K562 (cell line): ENCODE results near the gene KRT222. TPM values are rescaled to one million over a fixed set of nuclear protein-coding genes. Genes with fewer than 3 reads are reported as not detected.

Experiments used
- ATAC-seq: fragments of 200-7000 bp; cut with Tn5 transposase; 3 replicates; pipeline ENCODE4 v1.9.1; 2020; ENCODE audit warnings: moderate library complexity
- BruUV-seq: library from RNA; stranded (reverse); fragments of 400-500 nt; replicated peaks from 2 replicates; lab custom pipeline; 2021; lab: Mats Ljungman, UMichigan
- CTCF ChIA-PET: fragments of 300-600 bp; formaldehyde crosslinking; extraction: SDS; loops from one replicate; lab custom pipeline; 2021; ENCODE audit warnings: low intra/inter-chr PET ratio; lab: Yijun Ruan, JAX
- POLR2A ChIA-PET: fragments of 300-600, 350-650 bp; sonication (Branson Sonifier 250); formaldehyde crosslinking; extraction: SDS; loops from one replicate; lab custom pipeline; 2021; ENCODE audit warnings: antibody characterized with exemption, inconsistent platforms; lab: Yijun Ruan, JAX
- DNase-seq, 4 experiments: peaks; one replicate each; pipeline versions ENCODE4 v3.0.0 to v3.0.0-alpha.2; 2011 to 2018; ENCODE audit warnings: low spot score in 3 of 4, mixed read lengths in 3 of 4; ENCODE audit errors: extremely low read depth in 1 of 4
- FAIRE-seq: peaks from 2 replicates; lab custom pipeline; 2011; peaks lifted over from hg19 to GRCh38; lab: Jason Lieb, UNC
- H2AFZ ChIP-seq: 2 replicates; pipeline ENCODE4 v1.6.0; 2011; ENCODE audit warnings: low read depth, low read length, control low read depth, inconsistent platforms
- H3K27ac ChIP-seq: fragments of 200-600 bp; 3 replicates; pipeline ENCODE4 v1.8.0; 2011; ENCODE audit warnings: low read depth, mild to moderate bottlenecking, control low read depth, inconsistent platforms, low read length, moderate library complexity, mixed read lengths; ENCODE audit errors: extremely low read depth
- H3K27me3 ChIP-seq, 2 experiments: fragments of 300-600 bp in 1 of 2; 2 replicates in 1 of 2; 3 replicates in 1 of 2; pipeline versions ENCODE4 v1.6.0 to v1.8.0; 2011; ENCODE audit warnings: inconsistent platforms in 2 of 2, low read length in 2 of 2, mild to moderate bottlenecking in 1 of 2, mixed read lengths in 1 of 2, moderate library complexity in 1 of 2; ENCODE audit not compliant: control insufficient read depth in 2 of 2, insufficient read depth in 2 of 2
- H3K36me3 ChIP-seq: fragments of 300-600 bp; 3 replicates; pipeline ENCODE4 v1.8.0; 2011; ENCODE audit warnings: mild to moderate bottlenecking, low read length, inconsistent platforms; ENCODE audit not compliant: control insufficient read depth, insufficient read depth
- H3K4me1 ChIP-seq, 2 experiments: fragments of 200-600 bp in 1 of 2; replicated peaks in 1 of 2; 2 replicates in 1 of 2; 3 replicates in 1 of 2; pipeline versions ENCODE4 v1.5.1 to v1.8.0; 2011; ENCODE audit warnings: inconsistent platforms in 2 of 2, low read length in 2 of 2, mild to moderate bottlenecking in 1 of 2, mixed read lengths in 1 of 2, moderate library complexity in 1 of 2; ENCODE audit not compliant: control insufficient read depth in 2 of 2, insufficient read depth in 2 of 2
- H3K4me2 ChIP-seq: 2 replicates; pipeline ENCODE4 v1.6.1; 2011; ENCODE audit warnings: low read length, control low read depth, inconsistent platforms, mixed read lengths; ENCODE audit not compliant: insufficient read depth
- H3K4me3 ChIP-seq: fragments of 200-600 bp; sonication (generic), shearing (Covaris generic); 2 replicates; pipeline ENCODE4 v1.5.1; 2016; ENCODE audit warnings: control low read depth, inconsistent platforms
- H3K79me2 ChIP-seq: fragments of 200-600 bp; 3 replicates; pipeline ENCODE4 v1.8.0; 2011; ENCODE audit warnings: low read length, inconsistent platforms; ENCODE audit not compliant: control insufficient read depth, insufficient read depth
- H3K9ac ChIP-seq, 2 experiments: 2 replicates each; pipeline versions ENCODE4 v1.6.0 to v1.6.1; 2011; ENCODE audit warnings: low read depth in 2 of 2, low read length in 2 of 2, control low read depth in 1 of 2, inconsistent platforms in 1 of 2, mild to moderate bottlenecking in 1 of 2, mixed read lengths in 1 of 2; ENCODE audit not compliant: insufficient read depth in 1 of 2
- H3K9me1 ChIP-seq: one replicate; pipeline ENCODE4 v1.6.0; 2011; ENCODE audit warnings: inconsistent platforms, mild to moderate bottlenecking, low read length, moderate library complexity; ENCODE audit not compliant: control insufficient read depth, insufficient read depth
- H3K9me3 ChIP-seq: replicated peaks from 2 replicates; pipeline ENCODE4 v1.5.1; 2011; ENCODE audit warnings: low read depth, low read length, inconsistent platforms; ENCODE audit not compliant: control insufficient read depth, insufficient read depth
- H4K20me1 ChIP-seq: replicated peaks from 2 replicates; pipeline ENCODE4 v1.6.1; 2011; ENCODE audit warnings: low read length, inconsistent platforms, mixed read lengths; ENCODE audit not compliant: control insufficient read depth, insufficient read depth
- EP300 ChIP-seq: IDR thresholded peaks from 2 replicates; pipeline ENCODE4 v1.6.1; 2012; ENCODE audit warnings: low read length, improper control_type of control experiment
- MEIS2 ChIP-seq: fragments of 450-650 bp; IDR thresholded peaks from 2 replicates; pipeline ENCODE4 v1.6.1; 2014; ENCODE audit warnings: mild to moderate bottlenecking; ENCODE audit not compliant: partially characterized antibody
- WGBS: fragments of 100-300 bp; shearing (Covaris generic); methylation state at CpG from one replicate; pipeline ENCODE4 v1.1.6; 2016; ENCODE audit warnings: low coverage, mixed read lengths; ENCODE audit not compliant: insufficient coverage; ENCODE audit errors: missing lambda C conversion rate; 5-methylcytosine and 5-hydroxymethylcytosine counted together
- in situ Hi-C: fragments of 300-500 bp; cut with MboI; formaldehyde crosslinking; loops from 4 replicates; pipeline ENCODE4 v1.15.0; 2018; ENCODE audit warnings: inconsistent platforms, mixed read lengths
- intact Hi-C: fragments of 100-400 bp; cut with micrococcal nuclease; formaldehyde crosslinking; loops from 2 replicates; pipeline ENCODE4 v1.14.2; 2022
- polyA plus RNA-seq, 8 experiments: library from polyadenylated mRNA; depleted of rRNA in 4 of 8; stranded (reverse) in 5 of 8; unstranded in 3 of 8; fragments of >200 nt; fragmentation: Nextera tagmentation in 2 of 8; fragmentation: Illumina TruSeq in 1 of 8; extraction: Ambion mirVana in 2 of 8; extraction: Trizol in 1 of 8; gene quantifications; 2 replicates each; pipeline versions ENCODE4 v1.2.1 to v1.2.3, GENCODE V29; 2011 to 2014; ENCODE audit warnings: inconsistent platforms in 1 of 8, missing spikeins in 1 of 8
- total RNA-seq, 7 experiments: library from RNA; depleted of rRNA in 6 of 7; stranded (reverse); fragments of >200 nt in 6 of 7; fragmentation: Illumina TruSeq in 2 of 7; extraction: Trizol in 2 of 7; gene quantifications; 2 replicates each; pipeline versions ENCODE4 v1.2.1 to v1.2.3, GENCODE V29; 2011 to 2021; ENCODE audit warnings: low replicate concordance in 1 of 7
- TF ChIP-seq, protein P1 (sequence below), 2 experiments: IDR thresholded peaks in 1 of 2; conservative IDR thresholded peaks in 1 of 2; 2 replicates each; pipeline ENCODE4 v1.6.1; 2016; ENCODE audit warnings: low read depth in 2 of 2, mild to moderate bottlenecking in 1 of 2, missing compliant biosample characterization in 1 of 2, missing genetic modification characterization in 1 of 2, moderate library complexity in 1 of 2

Gene KRT222
- total and polyA plus RNA-seq, 9 of the 15 experiments (the other 6 are each of a cell fraction or from before 2014, with no cell fraction given): 0.03 to 0.11 (median 0.05) TPM; not detected in 5

DNA sequence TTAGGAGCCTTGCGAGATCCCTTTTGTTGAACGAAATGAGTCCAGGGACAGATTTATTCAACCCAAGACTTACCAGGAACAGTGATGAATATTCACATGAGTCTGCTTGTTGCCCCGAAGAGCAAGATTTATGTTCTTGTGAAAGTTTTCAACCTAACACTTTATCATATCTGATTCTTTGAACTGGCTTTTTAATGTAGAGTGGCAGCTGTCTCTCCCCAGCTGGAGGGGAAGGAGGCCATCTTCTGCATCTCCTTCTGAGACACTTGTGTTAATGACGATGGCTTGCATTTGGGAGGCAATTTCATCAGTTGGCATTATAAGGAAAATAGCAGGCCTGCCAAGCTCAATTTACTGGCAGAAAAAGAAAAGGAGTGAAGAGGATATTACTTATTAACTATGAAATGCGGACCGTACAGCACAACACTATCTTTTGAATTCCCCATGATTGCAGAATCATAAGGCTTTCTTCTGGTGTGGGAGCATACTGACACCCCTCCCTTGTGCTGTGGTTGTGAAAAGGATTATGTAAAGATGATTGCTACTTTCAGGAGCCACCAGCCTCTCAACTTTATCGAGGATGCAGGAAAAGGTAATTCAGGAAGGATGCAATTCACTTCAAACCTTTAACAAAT, 53.0 kb downstream of the KRT222 start:
- H3K36me3 ChIP-seq: no peaks in the 10 kb centered on the region
- POLR2A ChIA-PET: interaction anchor here (1.1 kb wide), 1 partner anchor 22 kb away, joined by 3 read pairs; no protein-coding TSS in a partner anchor
- H3K9ac ChIP-seq: no peak overlapping the region
- H3K4me1 ChIP-seq: no peaks in the 10 kb centered on the region
- H3K4me3 ChIP-seq: no peak overlapping the region
- DNase-seq: no peak
- H3K27ac ChIP-seq: no peak overlapping the region
- BruUV-seq: no TSS peak
- ATAC-seq: no peak
- no peaks in the 10 kb centered on the region for H3K9me1 ChIP-seq
- FAIRE-seq: no peak
- 10% methylated on average over 7 of the region's 7 CpGs for WGBS
- intact Hi-C loops: loop anchor here (10.0 kb wide), 1 partner anchor 293 kb away; no protein-coding TSS in a partner anchor
- H3K9me3 ChIP-seq: no peaks in the 10 kb centered on the region
- no peaks in the 10 kb centered on the region for H4K20me1 ChIP-seq
- H2AFZ ChIP-seq: no peak overlapping the region
- no peaks in the 10 kb centered on the region for H3K79me2 ChIP-seq
- TF ChIP-seq MEIS2 (peak; percentile 52), EP300 (no peak)
- TF ChIP-seq, protein P1, sequence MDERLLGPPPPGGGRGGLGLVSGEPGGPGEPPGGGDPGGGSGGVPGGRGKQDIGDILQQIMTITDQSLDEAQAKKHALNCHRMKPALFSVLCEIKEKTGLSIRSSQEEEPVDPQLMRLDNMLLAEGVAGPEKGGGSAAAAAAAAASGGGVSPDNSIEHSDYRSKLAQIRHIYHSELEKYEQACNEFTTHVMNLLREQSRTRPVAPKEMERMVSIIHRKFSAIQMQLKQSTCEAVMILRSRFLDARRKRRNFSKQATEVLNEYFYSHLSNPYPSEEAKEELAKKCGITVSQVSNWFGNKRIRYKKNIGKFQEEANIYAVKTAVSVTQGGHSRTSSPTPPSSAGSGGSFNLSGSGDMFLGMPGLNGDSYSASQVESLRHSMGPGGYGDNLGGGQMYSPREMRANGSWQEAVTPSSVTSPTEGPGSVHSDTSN (CRISPR knock-in tag; IDR thresholded peaks at IDR 0.05; ENCODE audit: low read depth): no peak
- TF ChIP-seq, protein P1 (tag; conservative IDR thresholded peaks at IDR 0.05; ENCODE audit: low read depth): peak; percentile 38; the same call in 1 of the 2 replicates
- TF ChIP-seq, all 486 proteins: peak for 2
- Histone ChIP-seq H3K4me2 (no peak overlapping the region), H3K27me3 (peaks cover 6 to 47% of the 10 kb centered on the region in 2 experiments)
- in situ Hi-C loops: loop anchor here (25.0 kb wide), 1 partner anchor 1050 kb away; no protein-coding TSS in a partner anchor
- CTCF ChIA-PET: no interaction called here
